GM18868 (cell line): ENCODE results near the gene KRT17.
"Not testable (repeated sequence)": the region's sequence is repeated elsewhere in the genome, so short reads cannot be mapped to it uniquely, and the experiment has no call there.

Experiments used
- ATAC-seq: cut with Tn5 transposase; IDR thresholded peaks from one replicate; pipeline ENCODE4 v1.9.1; 2021; ENCODE audit warnings: mild to moderate bottlenecking, moderate library complexity; ENCODE audit not compliant: unreplicated experiment

KRT17 gene

DNA sequence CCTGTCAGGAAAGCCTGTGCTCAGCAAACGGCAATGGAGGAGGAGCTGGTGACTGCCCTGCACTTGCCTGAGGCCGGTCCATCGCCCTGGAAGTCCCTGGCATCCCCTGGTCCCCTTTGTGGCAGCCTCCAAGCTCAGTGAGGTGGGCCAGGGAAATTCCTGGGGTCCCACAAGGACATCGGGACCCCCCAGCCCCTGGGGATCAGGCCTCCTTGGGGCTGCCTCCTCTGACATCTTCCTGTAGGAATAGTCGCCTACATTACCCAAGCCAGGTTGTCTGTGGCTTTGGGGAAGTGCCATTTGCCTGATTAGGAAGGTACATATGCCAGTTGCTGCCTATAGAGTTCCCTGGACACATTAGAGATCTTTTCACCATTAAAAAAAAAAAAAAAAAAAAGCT is 45.4 kb downstream of the KRT17 start:
- ATAC-seq: no peak

DNA sequence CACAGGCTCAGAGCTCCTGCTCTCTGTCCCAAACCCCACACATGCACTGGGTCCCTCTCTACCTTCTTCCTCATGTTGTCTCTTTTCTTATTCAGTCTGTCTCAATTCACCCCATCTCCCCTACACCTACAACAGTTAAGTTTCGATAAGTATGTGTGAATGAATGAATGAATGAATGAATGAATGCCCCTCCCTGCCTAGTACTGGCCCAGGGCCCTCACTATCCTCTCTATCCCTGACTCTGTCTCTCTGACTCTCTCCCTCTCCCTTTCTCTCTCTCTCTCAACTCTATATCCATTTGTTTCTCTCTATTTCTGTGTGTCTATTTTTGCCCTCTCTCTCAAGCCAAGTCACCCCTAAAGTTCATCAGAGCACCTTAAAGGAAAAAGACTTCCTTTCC is 45.8 kb downstream of the KRT17 start:
- no peak for ATAC-seq

DNA sequence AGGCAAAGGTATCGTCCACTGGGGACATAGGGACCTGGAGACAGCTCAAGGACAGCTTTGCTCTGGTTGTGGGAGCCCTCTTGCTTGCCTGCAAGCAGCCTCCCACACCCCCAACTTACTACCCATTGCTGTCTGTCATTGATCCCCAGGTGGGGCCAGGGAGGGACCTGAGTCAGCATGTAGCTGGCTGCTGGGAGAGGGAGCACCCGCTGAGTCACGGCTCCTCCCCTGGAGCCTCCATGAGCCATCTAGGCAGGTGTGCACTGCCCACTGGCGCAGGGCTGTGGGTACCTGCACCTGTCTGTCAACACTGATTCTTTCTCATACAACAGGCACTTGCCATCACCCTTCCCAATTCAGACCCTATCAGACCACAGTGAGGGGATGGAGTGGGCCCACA is 47.6 kb downstream of the KRT17 start:
- not testable (repeated sequence) for ATAC-seq

DNA sequence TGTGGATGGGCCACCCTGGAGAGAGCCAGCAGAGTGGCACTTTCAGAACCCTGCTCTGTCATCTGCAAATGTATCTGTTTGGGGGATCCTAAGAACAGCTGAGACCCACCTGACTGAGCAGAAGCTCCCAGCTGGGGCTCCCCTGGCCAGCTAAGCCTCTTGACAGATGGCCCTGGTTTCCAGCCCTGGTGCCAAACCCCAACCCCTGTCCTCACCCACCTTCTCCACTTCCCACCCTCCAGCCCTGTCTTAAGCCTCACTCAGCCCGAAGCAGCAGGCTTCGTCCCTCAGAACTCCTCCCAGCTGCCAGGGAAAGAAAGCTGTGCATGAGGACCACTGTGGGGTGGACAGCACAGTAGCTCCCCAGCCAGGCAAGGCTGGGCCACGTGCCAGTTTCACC is 49.0 kb downstream of the KRT17 start:
- ATAC-seq: no peak

DNA sequence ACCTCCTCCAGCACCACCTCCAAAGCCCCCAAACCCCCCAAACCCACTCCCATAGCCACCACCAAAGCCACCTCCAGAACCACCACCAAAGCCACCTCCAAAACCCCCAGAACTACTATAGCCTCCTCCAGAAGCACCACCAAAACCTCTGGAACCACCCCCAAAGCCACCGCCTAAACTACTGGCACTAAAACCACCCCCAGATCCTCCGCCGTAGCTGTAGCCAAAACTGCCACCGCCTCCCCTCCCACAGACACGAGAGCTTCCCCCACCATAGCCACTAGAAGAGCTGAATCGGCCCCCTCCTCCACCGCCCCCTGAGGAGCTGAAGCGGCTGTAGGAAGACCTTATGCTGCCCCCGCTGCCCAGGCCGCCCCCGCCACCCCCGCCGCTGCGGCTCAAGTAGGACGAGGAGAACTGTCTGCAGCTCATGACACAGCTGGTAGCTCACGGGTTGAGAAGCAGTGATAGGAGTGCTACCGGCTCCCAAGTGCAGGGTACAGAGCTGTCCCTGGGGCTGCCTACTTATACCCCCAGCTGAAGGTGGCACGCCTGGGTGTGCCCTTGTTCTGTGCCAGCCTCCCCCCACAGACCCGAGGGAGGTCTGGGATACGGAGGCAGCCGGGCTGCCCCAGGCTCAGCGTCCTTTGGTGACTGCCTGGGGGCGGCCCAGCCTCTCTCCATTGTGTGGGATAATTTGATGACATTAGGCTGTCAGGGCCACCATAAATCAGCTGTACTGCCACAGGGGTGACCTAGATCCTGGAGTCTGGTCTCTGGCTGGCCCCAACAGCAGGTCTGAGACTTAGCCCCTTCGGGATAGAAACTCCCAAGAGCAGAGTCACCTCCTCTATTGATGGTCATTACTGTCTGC is 52.6 kb downstream of the KRT17 start, which contains the start of gene KRT9:
TSS of gene KRT9 (minus strand) at position 499 of the 874 bp plus-strand sequence. CDS start at position 432, 67 bp downstream.
- no peak for ATAC-seq
